Sigmoid colon (tissue), 4 donors: ENCODE data around the gene OTUB1.

ENCODE experiments used
- CTCF ChIP-seq, 4 experiments: fragments of 450-650 bp in 3 of 4; fragments of 200-600 bp in 1 of 4; IDR thresholded peaks; one replicate each; pipeline ENCODE4 v1.5.1; 2016 to 2019; ENCODE audit warnings: antibody characterized with exemption in 4 of 4, mild to moderate bottlenecking in 3 of 4, moderate library complexity in 2 of 4
- EP300 ChIP-seq, 4 donors: sonication (generic); formaldehyde crosslinking; IDR thresholded peaks; one replicate each; pipeline ENCODE4 v1.6.1; 2017; ENCODE audit warnings: antibody characterized with exemption in 4 of 4
- POLR2A ChIP-seq, 2 donors: fragments of 450-650 bp; IDR thresholded peaks; one replicate each; pipeline ENCODE4 v1.6.1; 2016; ENCODE audit warnings: antibody characterized with exemption in 2 of 2, mild to moderate bottlenecking in 2 of 2, moderate library complexity in 2 of 2
- POLR2AphosphoS5 ChIP-seq, 4 donors: sonication (generic); formaldehyde crosslinking; IDR thresholded peaks; one replicate each; pipeline ENCODE4 v1.6.1; 2017; ENCODE audit warnings: antibody characterized with exemption in 4 of 4

GRCh38 chr11:63945477-63946163 is 40.6 kb upstream of the OTUB1 start:
- TF ChIP-seq CTCF (IDR thresholded peaks at IDR 0.05) (peak; percentile 79 to 90 (median 88)), POLR2AphosphoS5 (IDR thresholded peaks at IDR 0.05) (peak in 1 of 4 donors; percentile 45), POLR2A (IDR thresholded peaks at IDR 0.05) (no peak), EP300 (IDR thresholded peaks at IDR 0.05) (no peak)
